Hepatocyte (in vitro differentiated cells): ENCODE measurements around the gene INPP5K. TPM values are rescaled to one million over a fixed set of nuclear protein-coding genes. Genes with fewer than 3 reads are reported as not detected.
"Not testable (repeated sequence)": the region's sequence is repeated elsewhere in the genome, so short reads cannot be mapped to it uniquely, and the experiment has no call there.

Source experiments
- DNase-seq: peaks from one replicate; pipeline ENCODE4 v3.0.0-alpha.2; 2016; ENCODE audit warnings: low spot score
- H2AFZ ChIP-seq: fragments of 200-600 bp; sonication (generic); 2 replicates; pipeline ENCODE4 v1.6.0; 2016; ENCODE audit warnings: antibody characterized with exemption, mild to moderate bottlenecking
- H3K27ac ChIP-seq: fragments of 200-600 bp; sonication (generic); 2 replicates; pipeline ENCODE4 v1.5.1; 2016; ENCODE audit warnings: mild to moderate bottlenecking
- H3K27me3 ChIP-seq: fragments of 200-600 bp; sonication (generic); 2 replicates; pipeline ENCODE4 v1.6.1; 2016
- H3K36me3 ChIP-seq: fragments of 200-600 bp; sonication (generic); replicated peaks from 2 replicates; pipeline ENCODE4 v1.5.1; 2016; ENCODE audit warnings: low read depth; ENCODE audit not compliant: insufficient read depth
- H3K4me1 ChIP-seq: fragments of 200-600 bp; sonication (generic); 2 replicates; pipeline ENCODE4 v1.5.1; 2016; ENCODE audit warnings: mild to moderate bottlenecking, moderate library complexity; ENCODE audit not compliant: insufficient read depth
- H3K4me2 ChIP-seq: fragments of 200-600 bp; sonication (generic); 2 replicates; pipeline ENCODE4 v1.6.0; 2016
- H3K4me3 ChIP-seq: fragments of 200-600 bp; sonication (generic); 2 replicates; pipeline ENCODE4 v1.5.1; 2016; ENCODE audit warnings: mild to moderate bottlenecking
- H3K79me2 ChIP-seq: fragments of 200-600 bp; sonication (generic); 2 replicates; pipeline ENCODE4 v1.6.0; 2017; ENCODE audit warnings: mild to moderate bottlenecking
- H3K9me2 ChIP-seq: fragments of 200-600 bp; sonication (generic); replicated peaks from 2 replicates; pipeline ENCODE4 v1.6.0; 2017; ENCODE audit warnings: mild to moderate bottlenecking; ENCODE audit not compliant: insufficient read depth
- H3K9me3 ChIP-seq: fragments of 200-600 bp; sonication (generic); 2 replicates; pipeline ENCODE4 v1.5.1; 2016; ENCODE audit warnings: low read depth, mild to moderate bottlenecking
- H4K20me1 ChIP-seq: fragments of 200-600 bp; sonication (generic); 2 replicates; pipeline ENCODE4 v1.6.0; 2016; ENCODE audit warnings: mild to moderate bottlenecking; ENCODE audit not compliant: insufficient read depth, poor library complexity, severe bottlenecking
- CTCF ChIP-seq: fragments of 200-600 bp; sonication (generic); IDR thresholded peaks from 2 replicates; pipeline ENCODE4 v1.5.1; 2016; ENCODE audit warnings: antibody characterized with exemption, mild to moderate bottlenecking; ENCODE audit not compliant: poor library complexity
- EZH2 ChIP-seq: fragments of 200-600 bp; sonication (generic); IDR thresholded peaks from 2 replicates; pipeline ENCODE4 v1.6.1; 2016; ENCODE audit warnings: antibody characterized with exemption, mild to moderate bottlenecking, borderline replicate concordance
- EZH2phosphoT487 ChIP-seq: fragments of 200-600 bp; sonication (generic); IDR thresholded peaks from one replicate; pipeline ENCODE4 v1.6.1; 2018; ENCODE audit warnings: antibody characterized with exemption, mild to moderate bottlenecking, low read depth, moderate library complexity; ENCODE audit not compliant: unreplicated experiment, severe bottlenecking
- whole genome bisulfite sequencing: methylation state at CpG from one replicate; pipeline ENCODE4 v1.1.6; 2016; ENCODE audit warnings: low lambda C conversion rate; ENCODE audit errors: missing lambda C conversion rate; 5-methylcytosine and 5-hydroxymethylcytosine counted together
- polyA plus RNA-seq: library from polyadenylated mRNA; unstranded; fragments of >200 nt; fragmentation: Nextera tagmentation; extraction: Ambion mirVana; gene quantifications from 2 replicates; pipeline ENCODE4 v1.2.1, GENCODE V29; 2016
- total RNA-seq: library from RNA; depleted of rRNA; stranded (reverse); fragments of >200 nt; gene quantifications from 2 replicates; pipeline ENCODE4 v1.2.3, GENCODE V29; 2014

Gene INPP5K
- total and polyA plus RNA-seq, 2 experiments from 2014 or later, result 34.7 to 40.4 TPM

GRCh38 chr17:1511290-1511689, 5.1 kb downstream of the INPP5K start:
- Histone ChIP-seq H4K20me1 (no peaks in the 10 kb centered on the region), H2AFZ (no peak overlapping the region), H3K27me3 (no peaks in the 10 kb centered on the region), H3K27ac (peak overlapping the region; percentile 20), H3K4me2 (no peak overlapping the region), H3K9me2 (no peaks in the 10 kb centered on the region), H3K9me3 (no peaks in the 10 kb centered on the region), H3K36me3 (no peaks in the 10 kb centered on the region), H3K4me3 (no peak overlapping the region), H3K79me2 (peaks cover 24% of the 10 kb centered on the region), H3K4me1 (peaks cover 8% of the 10 kb centered on the region)
- WGBS, result 83% methylated on average over 11 of the region's 11 CpGs
- TF ChIP-seq CTCF (no peak), EZH2phosphoT487 (no peak), EZH2 (no peak)
- no peak for DNase-seq

- Histone ChIP-seq H3K27me3 (no peaks in the 10 kb centered on the region), H3K79me2 (peaks cover 15% of the 10 kb centered on the region), H3K4me3 (no peak overlapping the region), H3K36me3 (no peaks in the 10 kb centered on the region), H3K27ac (no peak overlapping the region), H3K4me2 (no peak overlapping the region), H3K4me1 (no peaks in the 10 kb centered on the region), H2AFZ (no peak overlapping the region), H4K20me1 (no peaks in the 10 kb centered on the region), H3K9me2 (no peaks in the 10 kb centered on the region), H3K9me3 (no peaks in the 10 kb centered on the region)
- TF ChIP-seq CTCF, result no peak
- TF ChIP-seq EZH2, result no peak
- TF ChIP-seq EZH2phosphoT487, result no peak
- peak; percentile 44 for DNase-seq
- WGBS, result 69% methylated on average over 7 of the region's 7 CpGs
Observed at GRCh38 chr17:1509290-1509881, 7.0 kb downstream of the INPP5K start.

DNA sequence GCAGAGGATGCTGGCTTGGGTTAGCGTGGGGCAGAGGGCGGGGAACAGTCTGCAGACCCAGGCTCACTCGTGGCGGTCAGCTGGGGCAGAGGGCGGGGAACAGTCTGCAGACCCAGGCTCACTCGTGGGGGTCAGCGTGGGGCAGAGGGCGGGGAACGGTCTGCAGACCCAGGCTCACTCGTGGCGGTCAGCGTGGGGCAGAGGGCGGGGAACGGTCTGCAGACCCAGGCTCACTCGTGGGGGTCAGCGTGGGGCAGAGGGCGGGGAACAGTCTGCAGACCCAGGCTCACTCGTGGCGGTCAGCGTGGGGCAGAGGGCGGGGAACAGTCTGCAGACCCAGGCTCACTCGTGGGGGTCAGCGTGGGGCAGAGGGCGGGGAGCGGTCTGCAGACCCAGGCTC, 7.7 kb downstream of the INPP5K start:
- WGBS, result no CpG with 5 or more reads among the region's 25 CpGs
- H3K27ac ChIP-seq, H3K36me3 ChIP-seq, H3K4me1 ChIP-seq, H3K9me2 ChIP-seq, H4K20me1 ChIP-seq, H3K27me3 ChIP-seq, H3K9me3 ChIP-seq, H3K4me3 ChIP-seq, H2AFZ ChIP-seq, H3K79me2 ChIP-seq, H3K4me2 ChIP-seq, DNase-seq: not testable (repeated sequence)

- WGBS, result 90% methylated on average over 13 of the region's 13 CpGs
- H3K4me2 ChIP-seq, result no peak overlapping the region
- H4K20me1 ChIP-seq, result no peaks in the 10 kb centered on the region
- no peak overlapping the region for H3K4me3 ChIP-seq
- no peak for DNase-seq
- TF ChIP-seq CTCF (no peak), EZH2 (no peak), EZH2phosphoT487 (no peak)
- no peaks in the 10 kb centered on the region for H3K4me1 ChIP-seq
- no peaks in the 10 kb centered on the region for H3K9me2 ChIP-seq
- no peaks in the 10 kb centered on the region for H3K9me3 ChIP-seq
- H3K27ac ChIP-seq, result no peak overlapping the region
- no peaks in the 10 kb centered on the region for H3K36me3 ChIP-seq
- H3K27me3 ChIP-seq, result no peaks in the 10 kb centered on the region
- H3K79me2 ChIP-seq, result no peaks in the 10 kb centered on the region
- H2AFZ ChIP-seq, result no peak overlapping the region
Observed at GRCh38 chr17:1506649-1507267, 9.7 kb downstream of the INPP5K start.
